Left renal cortex interstitium (tissue), 4 donors: ENCODE data around the gene TENT4A. TPM values are rescaled to one million over a fixed set of nuclear protein-coding genes. Genes with fewer than 3 reads are reported as not detected.
"Not testable (repeated sequence)": the region's sequence is repeated elsewhere in the genome, so short reads cannot be mapped to it uniquely, and the experiment has no call there.

Experiments
- DNase-seq, 4 donors: peaks; one replicate each; pipeline ENCODE4 v3.0.0-alpha.2; 2013; ENCODE audit warnings: low read depth in 4 of 4, low spot score in 2 of 4, missing footprints in 1 of 4
- polyA plus RNA-seq, 4 donors: library from polyadenylated mRNA; unstranded; fragments of 120-200 nt; gene quantifications; one replicate each; pipeline ENCODE4 v1.2.1, GENCODE V29; 2013; ENCODE audit not compliant: insufficient read length in 4 of 4

The TENT4A gene
- polyA plus RNA-seq, 4 donors = 19.5 to 37.1 (median 29.3) TPM

DNA sequence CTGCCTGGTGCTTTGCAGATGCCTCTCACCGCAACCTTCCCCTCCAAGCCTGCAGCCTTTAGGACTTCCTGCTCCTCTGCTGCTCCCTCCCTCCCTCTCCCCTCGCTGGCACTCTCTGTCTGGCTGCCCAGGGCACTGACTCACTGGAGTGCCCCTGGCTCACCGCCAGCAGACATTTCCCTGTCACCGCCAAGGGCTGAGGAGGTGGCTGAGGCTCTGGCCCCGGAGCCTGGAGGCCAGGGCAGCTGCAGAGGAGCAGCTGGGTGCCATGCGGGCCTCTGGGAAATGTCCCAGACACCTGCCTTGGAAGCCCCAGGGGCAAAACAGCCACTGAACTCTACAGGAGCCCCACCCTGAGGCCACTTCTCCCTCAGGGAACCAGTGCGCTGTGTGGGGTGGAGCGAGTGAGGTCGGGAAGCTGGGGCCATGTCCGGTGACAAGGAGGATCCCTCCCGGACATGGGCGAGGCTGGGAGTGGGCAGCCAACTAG, 53.4 kb downstream of the TENT4A start:
- no peak for DNase-seq

DNA sequence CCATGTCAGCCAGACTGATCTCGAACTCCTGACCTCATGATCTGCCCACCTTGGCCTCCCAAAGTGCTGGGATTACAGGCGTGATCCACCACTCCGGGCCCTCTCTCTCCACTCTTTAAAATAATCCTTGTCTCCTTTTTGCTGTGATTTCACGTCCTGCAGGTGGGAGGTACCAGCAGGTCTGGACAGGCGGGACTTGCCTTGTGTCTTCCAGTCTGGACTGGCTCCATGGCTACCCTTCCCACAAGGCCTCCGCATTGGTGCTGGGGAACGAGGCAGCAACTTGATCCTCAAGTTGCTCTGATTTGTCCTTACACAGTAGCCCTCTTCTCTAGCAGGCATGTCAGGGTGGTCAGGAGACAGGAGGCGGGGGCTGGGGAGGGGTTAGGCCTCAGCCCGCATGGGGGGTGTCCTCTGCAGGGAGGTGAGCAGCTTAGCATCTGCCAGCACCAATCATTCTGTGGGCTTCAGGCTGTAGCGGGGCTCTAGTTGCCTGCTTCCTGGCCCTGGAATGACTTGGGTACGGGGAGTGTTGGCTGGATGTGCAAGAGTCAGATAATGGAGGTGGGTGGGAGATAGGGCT, 54.3 kb downstream of the TENT4A start:
- DNase-seq = no peak

- no peak for DNase-seq
Measured at GRCh38 chr5:6768590-6769230, 55.5 kb downstream of the TENT4A start.

- DNase-seq = no peak
Measured at GRCh38 chr5:6770826-6771607, 57.8 kb downstream of the TENT4A start.

- DNase-seq = no peak
Measured at GRCh38 chr5:6772886-6773285, 59.7 kb downstream of the TENT4A start.

- no peak for DNase-seq
Measured at GRCh38 chr5:6773342-6774035, 60.3 kb downstream of the TENT4A start.

DNA sequence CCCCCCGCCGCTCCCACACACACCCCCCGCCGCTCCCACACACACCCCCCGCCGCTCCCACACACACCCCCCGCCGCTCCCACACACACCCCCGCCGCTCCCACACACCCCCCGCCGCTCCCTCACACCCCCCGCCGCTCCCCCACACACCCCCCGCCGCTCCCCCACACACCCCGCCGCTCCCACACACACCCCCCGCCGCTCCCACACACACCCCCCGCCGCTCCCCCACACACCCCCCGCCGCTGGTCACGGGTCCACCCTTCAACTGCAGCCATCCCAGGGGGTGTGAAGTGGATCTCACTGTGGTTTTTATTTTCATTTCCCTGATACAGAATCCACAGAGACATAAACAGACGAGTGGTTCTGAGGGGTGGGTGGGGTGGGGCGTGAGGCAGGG, 61.0 kb downstream of the TENT4A start:
- not testable (repeated sequence) for DNase-seq

DNA sequence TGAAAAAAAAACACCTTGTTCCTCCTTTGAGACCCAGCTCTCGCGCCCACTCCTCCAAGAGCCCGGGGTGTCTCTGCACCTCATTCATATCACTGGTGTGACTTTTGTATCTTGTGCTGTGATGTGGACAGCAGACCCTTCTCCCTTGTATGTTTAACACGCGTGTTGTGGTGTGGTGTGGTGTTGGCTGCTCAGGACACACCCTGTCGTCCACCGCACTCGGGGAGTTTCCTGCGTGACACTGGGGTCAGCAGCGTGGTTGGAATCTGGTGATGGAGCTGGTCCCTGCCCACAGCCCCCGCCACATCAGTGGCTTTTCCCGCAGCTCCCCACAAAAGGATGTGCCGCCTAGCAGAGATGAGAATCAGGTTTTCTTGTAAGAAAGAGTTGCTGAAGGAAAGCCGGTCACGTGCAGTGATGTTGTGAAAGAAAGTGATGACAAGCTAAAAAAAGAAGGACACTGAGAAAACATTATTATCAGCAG, 61.5 kb downstream of the TENT4A start:
- no peak for DNase-seq

GRCh38 chr5:6775571-6775970, 62.3 kb downstream of the TENT4A start:
- no peak for DNase-seq

DNA sequence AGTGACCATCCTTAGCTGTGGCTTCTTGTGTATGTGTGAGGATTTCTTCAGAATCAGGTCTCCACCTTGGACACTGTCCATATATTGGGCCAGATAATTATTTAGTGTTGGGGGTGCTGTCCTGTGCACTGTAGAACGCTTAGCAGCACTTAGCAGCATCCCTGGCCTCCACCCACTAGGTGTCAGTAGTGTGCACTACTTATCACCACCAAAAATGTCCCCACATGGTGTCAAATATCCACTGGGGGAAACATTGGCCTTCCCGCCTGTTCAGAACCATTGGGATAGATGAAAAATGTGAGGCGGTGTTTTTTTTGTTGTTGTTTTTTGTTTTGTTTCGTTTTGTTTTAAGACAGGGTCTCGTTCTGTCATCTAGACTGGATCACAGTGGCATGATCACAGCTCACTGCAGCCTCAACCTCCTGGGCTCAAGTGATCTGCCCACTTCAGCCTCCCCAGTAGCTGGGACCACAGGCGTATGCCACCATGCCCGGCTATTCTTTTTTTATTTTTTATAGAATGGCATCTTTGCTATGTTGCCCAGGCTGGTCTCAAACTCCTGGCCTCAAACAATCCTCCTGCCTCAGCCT, 67.7 kb downstream of the TENT4A start:
- no peak for DNase-seq

DNA sequence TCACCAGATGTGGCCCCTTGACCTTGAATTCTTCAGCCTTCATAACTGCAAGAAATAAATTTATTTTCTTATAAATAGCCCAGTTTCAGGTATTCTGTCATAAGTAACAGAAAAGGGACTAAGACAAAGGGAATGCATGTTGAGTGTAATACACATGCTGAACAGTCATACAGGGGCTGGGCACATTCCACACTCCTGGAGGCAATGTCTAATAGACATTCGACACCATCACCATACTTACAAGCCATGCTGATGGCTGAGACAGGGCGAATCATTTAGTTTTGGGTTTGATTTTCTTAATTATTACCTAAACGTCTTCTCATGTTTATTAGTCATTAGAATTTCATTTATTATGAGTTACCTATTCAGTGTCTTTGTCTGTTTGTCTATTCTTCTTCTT, 68.5 kb downstream of the TENT4A start:
- DNase-seq = no peak

DNA sequence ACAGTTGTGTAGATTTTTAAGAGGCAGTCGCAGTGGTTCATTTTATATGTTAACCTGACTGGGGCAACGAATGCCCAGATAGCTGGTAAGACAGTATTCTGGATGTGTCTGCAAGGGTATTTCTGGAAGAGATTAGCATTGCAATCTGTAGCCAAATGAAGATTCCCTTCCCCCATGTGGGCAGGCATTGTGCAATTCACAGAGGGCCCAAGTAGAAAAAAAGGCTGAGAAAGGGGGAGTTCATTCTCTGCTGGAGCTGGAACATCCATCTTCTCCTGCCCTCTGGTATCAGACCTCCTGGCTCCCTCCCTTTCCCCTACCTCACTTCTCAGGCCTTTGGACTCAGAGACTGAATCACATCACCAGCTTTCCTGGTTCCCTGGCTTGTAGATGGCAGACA, 70.6 kb downstream of the TENT4A start:
- no peak for DNase-seq

- no peak for DNase-seq
Measured at GRCh38 chr5:6784481-6784880, 71.2 kb downstream of the TENT4A start.

GRCh38 chr5:6785161-6785860, 72.1 kb downstream of the TENT4A start:
- no peak for DNase-seq

GRCh38 chr5:6785861-6786180, 72.6 kb downstream of the TENT4A start:
- no peak for DNase-seq

- DNase-seq = no peak
Measured at GRCh38 chr5:6786786-6787495, 73.7 kb downstream of the TENT4A start.

DNA sequence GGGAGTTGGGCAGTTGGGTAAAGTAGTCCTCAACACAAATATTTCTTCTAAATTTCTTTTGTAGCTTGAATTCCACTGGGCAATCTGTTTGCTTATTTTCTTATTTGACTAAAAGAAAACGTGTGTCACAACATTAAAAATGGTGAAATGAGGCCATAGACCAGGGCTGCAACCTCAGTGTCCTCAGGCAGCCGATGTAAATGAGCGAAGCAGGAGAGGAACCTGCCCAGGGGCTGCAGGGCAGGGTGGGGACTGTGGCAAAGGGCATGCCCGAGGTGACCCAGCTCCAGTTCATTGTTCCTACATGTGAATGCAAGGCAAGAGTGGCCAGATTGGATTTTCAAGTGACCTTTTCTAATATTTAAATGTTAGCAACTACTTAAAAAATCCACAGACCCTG, 74.7 kb downstream of the TENT4A start:
- no peak for DNase-seq

DNA sequence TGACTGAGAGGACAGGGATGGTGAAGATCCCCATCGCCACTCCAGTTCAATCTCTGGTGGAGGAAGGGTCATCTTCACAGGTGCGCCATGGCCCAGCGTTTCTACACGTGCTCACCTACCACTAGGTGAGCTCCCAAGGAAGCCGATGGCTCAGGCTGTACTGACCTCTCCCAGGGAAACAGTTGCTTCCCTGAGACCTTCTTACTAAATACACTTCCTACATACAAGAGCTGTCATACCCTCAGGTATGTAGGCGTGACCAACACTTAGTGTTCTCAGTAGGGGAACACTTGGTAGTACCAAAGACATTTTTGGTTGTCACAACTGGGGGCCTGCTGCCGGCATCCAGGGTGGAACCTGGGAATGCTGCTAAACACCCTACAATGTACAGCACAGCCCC, 75.2 kb downstream of the TENT4A start:
- no peak for DNase-seq

GRCh38 chr5:6788956-6789649, 75.9 kb downstream of the TENT4A start:
- DNase-seq = no peak
